GM12872 (cell line): ENCODE data around the gene CCDC33.
A peak's percentile ranks its signal among the peaks of the same experiment; 100 is the strongest.

Experiments used
- TF ChIP-seq, protein P1 (sequence below): IDR thresholded peaks from 3 replicates; pipeline ENCODE4 v1.5.1; 2011; ENCODE audit warnings: low read depth, mild to moderate bottlenecking, low read length, moderate library complexity; ENCODE audit not compliant: insufficient read depth

Gene CCDC33

GRCh38 chr15:74369756-74370155 is 133.6 kb downstream of the CCDC33 start:
- TF ChIP-seq, protein P1, sequence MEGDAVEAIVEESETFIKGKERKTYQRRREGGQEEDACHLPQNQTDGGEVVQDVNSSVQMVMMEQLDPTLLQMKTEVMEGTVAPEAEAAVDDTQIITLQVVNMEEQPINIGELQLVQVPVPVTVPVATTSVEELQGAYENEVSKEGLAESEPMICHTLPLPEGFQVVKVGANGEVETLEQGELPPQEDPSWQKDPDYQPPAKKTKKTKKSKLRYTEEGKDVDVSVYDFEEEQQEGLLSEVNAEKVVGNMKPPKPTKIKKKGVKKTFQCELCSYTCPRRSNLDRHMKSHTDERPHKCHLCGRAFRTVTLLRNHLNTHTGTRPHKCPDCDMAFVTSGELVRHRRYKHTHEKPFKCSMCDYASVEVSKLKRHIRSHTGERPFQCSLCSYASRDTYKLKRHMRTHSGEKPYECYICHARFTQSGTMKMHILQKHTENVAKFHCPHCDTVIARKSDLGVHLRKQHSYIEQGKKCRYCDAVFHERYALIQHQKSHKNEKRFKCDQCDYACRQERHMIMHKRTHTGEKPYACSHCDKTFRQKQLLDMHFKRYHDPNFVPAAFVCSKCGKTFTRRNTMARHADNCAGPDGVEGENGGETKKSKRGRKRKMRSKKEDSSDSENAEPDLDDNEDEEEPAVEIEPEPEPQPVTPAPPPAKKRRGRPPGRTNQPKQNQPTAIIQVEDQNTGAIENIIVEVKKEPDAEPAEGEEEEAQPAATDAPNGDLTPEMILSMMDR = no peak

DNA sequence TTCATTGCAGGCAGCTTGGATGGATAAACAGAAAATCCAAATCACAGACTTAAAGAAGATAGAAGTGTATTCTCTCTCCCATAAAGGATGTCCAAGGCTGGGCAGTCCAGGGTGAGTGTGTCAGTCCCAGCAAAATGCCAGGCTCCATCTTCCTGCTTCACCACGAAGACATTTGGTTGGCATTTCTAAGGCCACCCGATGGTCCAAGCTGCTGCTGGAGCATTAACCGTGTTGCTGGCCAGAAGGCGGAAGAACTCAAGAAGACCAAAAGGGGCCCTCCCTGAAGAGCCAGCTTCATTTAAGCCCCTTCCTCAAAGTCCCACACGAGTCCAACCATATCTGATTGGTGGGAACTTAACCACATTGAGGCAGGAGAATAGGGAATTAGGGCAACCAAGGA is 134.3 kb downstream of the CCDC33 start:
- TF ChIP-seq, protein P1 = no peak

DNA sequence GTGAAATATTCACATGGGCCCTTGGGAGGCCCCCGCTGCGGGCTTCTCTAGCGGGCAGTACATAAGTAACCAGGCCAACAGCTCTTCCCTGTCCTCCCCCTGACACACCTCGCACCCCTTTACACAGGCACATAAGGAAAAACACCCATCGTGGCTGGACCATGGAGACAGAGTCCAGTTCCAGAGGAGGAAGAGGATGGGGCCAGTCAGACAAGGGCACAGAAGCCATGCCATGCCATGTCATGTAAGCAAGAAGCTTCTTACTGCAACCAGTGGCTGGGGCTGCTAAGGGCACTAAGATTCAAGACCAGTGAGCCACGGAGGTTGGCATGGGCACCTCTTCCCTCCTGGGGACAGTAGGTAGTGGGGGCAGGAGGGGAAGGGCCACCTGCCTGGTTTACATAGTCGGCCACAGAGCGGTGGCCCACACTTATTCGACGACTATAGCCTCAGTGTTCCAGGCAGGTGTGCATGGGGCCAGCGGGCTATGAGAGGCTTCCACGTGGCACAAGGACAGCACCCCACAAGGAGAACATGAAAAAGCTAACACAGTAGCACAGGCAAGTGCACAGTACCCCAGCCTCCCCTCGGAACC is 137.0 kb downstream of the CCDC33 start:
- TF ChIP-seq, protein P1 = no peak

- TF ChIP-seq, protein P1 = peak; percentile 85
Measured at GRCh38 chr15:74373731-74374647, 137.9 kb downstream of the CCDC33 start.

DNA sequence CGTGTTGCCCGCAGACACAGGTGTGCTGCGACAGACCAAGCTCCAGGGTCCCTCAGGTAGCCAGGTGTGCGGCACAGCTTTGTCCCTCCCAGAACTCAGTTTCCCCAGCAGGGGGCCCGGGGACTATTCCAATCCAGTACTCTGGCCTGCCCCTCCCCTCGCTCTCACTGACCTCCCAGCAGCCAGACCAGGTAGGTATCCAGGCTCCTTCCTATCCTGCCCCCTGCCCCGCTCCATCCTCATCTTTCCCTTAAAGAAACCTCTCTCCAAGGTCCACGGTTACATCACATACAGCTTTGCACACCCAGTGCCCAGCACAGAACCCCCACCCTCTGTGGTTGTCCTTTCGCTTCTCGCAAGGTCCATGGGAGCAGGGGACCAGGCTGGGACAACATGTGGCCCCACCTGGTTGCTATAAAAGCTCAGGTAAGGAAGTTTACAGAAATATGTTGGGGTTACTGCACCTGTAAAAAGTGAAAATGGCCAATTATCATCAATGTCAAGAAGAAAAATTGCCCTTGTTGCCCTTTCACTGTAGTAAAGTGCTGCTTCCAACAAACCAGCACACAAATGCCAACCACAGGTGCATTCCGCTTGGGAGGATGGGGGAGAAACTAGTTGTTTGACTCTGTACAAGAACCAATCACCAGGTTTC is 138.6 kb downstream of the CCDC33 start:
- TF ChIP-seq, protein P1 = no peak; the same call in 2 of the 3 replicates

DNA sequence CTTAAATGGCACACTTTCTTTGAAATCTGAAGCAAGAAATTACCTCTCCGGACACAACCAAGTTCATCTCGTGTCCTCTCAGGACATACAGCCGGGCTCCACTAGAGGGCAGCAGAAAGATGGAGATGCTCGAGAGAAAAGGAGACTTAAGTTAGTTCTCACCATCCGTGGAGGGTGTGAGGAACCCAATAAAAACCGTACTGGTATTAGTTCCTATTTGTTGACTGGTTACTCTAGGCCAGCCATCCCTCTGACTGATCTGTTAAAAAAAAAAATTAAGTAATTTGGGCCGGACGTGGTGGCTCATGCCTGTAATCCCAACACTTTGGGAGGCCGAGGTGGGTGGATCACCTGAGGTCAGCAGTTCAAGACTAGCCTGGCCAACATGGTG is 139.2 kb downstream of the CCDC33 start:
- TF ChIP-seq, protein P1 = peak; percentile 87

- TF ChIP-seq, protein P1 = no peak
Measured at GRCh38 chr15:74376226-74376625, 140.1 kb downstream of the CCDC33 start.
